ENCODE measurements around the gene TBC1D16.
"Not testable (repeated sequence)": the region's sequence is repeated elsewhere in the genome, so short reads cannot be mapped to it uniquely, and the experiment has no call there.

The TBC1D16 gene

GRCh38 chr17:79971651-79972050 lies 64.0 kb downstream of the TBC1D16 start:
- DNase-seq, result no peak

GRCh38 chr17:79970576-79971068 lies 65.0 kb downstream of the TBC1D16 start:
- DNase-seq, result peak in 1 of 2 donors; percentile 46

GRCh38 chr17:79969906-79970305 lies 65.8 kb downstream of the TBC1D16 start:
- no peak for DNase-seq

GRCh38 chr17:79968116-79968515 lies 67.6 kb downstream of the TBC1D16 start:
- no peak for DNase-seq

- DNase-seq, result no peak
Observed at GRCh38 chr17:79966681-79967080, 69.0 kb downstream of the TBC1D16 start.

GRCh38 chr17:79965806-79966205 lies 69.9 kb downstream of the TBC1D16 start:
- no peak for DNase-seq

- not testable (repeated sequence) for DNase-seq
Observed at GRCh38 chr17:79962467-79962866, 73.2 kb downstream of the TBC1D16 start.

GRCh38 chr17:79961567-79961966 lies 74.1 kb downstream of the TBC1D16 start:
- DNase-seq, result not testable (repeated sequence)

- DNase-seq, result no peak
Observed at GRCh38 chr17:79960788-79961522, 74.7 kb downstream of the TBC1D16 start.

- no peak for DNase-seq
Observed at GRCh38 chr17:79959042-79959441, 76.6 kb downstream of the TBC1D16 start.

- DNase-seq, result no peak
Observed at GRCh38 chr17:79956853-79957252, 78.8 kb downstream of the TBC1D16 start.

- DNase-seq, result not testable (repeated sequence)
Observed at GRCh38 chr17:79956441-79956735, 79.3 kb downstream of the TBC1D16 start.

GRCh38 chr17:79955691-79956440 lies 79.8 kb downstream of the TBC1D16 start:
- no peak for DNase-seq

- DNase-seq, result no peak
Observed at GRCh38 chr17:79955167-79955549, 80.5 kb downstream of the TBC1D16 start.

GRCh38 chr17:79954281-79955166 lies 81.1 kb downstream of the TBC1D16 start:
- DNase-seq, result no peak

GRCh38 chr17:79953335-79953734 lies 82.3 kb downstream of the TBC1D16 start:
- no peak for DNase-seq

- no peak for DNase-seq
Observed at GRCh38 chr17:79952901-79953300, 82.8 kb downstream of the TBC1D16 start.

GRCh38 chr17:79952265-79952877 lies 83.3 kb downstream of the TBC1D16 start:
- no peak for DNase-seq

GRCh38 chr17:79951361-79952264 lies 84.1 kb downstream of the TBC1D16 start:
- no peak for DNase-seq

GRCh38 chr17:79950751-79951150 lies 84.9 kb downstream of the TBC1D16 start:
- no peak for DNase-seq

- no peak for DNase-seq
Observed at GRCh38 chr17:79950306-79950705, 85.4 kb downstream of the TBC1D16 start.

All from stimulated activated CD4-positive, alpha-beta T cell treated with anti-CD3 and anti-CD28 coated beads, Interleukin-2, amount 100 ng/mL, for 24 hours (primary cell).